Astrocyte (in vitro differentiated cells and primary cell): ENCODE measurements around the gene CTNNA2.

ENCODE experiments used
- EZH2 ChIP-seq: IDR thresholded peaks from 2 replicates; pipeline ENCODE4 v1.6.1; 2012; ENCODE audit warnings: mild to moderate bottlenecking, low read length, inconsistent platforms; ENCODE audit not compliant: insufficient read depth
- TF ChIP-seq, protein P1 (sequence below): IDR thresholded peaks from 2 replicates; pipeline ENCODE4 v1.5.1; 2011; ENCODE audit warnings: low read depth, mild to moderate bottlenecking, inconsistent platforms, low read length, moderate library complexity; ENCODE audit not compliant: insufficient read depth

DNA sequence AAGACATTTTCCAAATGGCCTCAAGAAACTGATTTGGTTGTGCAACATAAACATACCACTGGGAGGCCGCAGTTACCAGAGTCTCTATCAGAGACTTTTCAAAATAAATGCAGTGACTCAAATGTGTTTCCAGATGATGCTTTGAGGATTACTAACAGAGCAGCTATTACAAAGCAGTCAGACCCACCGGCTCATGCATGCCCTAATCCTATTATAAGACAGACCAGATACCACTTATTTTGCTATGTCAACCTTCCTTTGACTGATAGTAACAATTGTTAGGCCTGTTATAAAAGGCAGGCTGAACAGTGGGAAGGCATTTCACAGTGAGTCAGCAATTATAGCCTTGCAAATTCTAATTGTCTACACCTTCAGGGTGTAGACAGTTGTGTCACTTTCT is 574.0 kb downstream of the CTNNA2 start:
- TF ChIP-seq, protein P1, sequence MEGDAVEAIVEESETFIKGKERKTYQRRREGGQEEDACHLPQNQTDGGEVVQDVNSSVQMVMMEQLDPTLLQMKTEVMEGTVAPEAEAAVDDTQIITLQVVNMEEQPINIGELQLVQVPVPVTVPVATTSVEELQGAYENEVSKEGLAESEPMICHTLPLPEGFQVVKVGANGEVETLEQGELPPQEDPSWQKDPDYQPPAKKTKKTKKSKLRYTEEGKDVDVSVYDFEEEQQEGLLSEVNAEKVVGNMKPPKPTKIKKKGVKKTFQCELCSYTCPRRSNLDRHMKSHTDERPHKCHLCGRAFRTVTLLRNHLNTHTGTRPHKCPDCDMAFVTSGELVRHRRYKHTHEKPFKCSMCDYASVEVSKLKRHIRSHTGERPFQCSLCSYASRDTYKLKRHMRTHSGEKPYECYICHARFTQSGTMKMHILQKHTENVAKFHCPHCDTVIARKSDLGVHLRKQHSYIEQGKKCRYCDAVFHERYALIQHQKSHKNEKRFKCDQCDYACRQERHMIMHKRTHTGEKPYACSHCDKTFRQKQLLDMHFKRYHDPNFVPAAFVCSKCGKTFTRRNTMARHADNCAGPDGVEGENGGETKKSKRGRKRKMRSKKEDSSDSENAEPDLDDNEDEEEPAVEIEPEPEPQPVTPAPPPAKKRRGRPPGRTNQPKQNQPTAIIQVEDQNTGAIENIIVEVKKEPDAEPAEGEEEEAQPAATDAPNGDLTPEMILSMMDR: peak; percentile 18
- TF ChIP-seq EZH2: no peak
